GM12874 (cell line): ENCODE measurements around the gene ANKRD60.

Source experiments
- TF ChIP-seq, protein P1 (sequence below): IDR thresholded peaks from 2 replicates; pipeline ENCODE4 v1.5.1; 2011; ENCODE audit warnings: low read depth, mild to moderate bottlenecking, control low read depth, low read length, moderate library complexity; ENCODE audit not compliant: insufficient read depth

ANKRD60 gene

GRCh38 chr20:58210398-58210747, 18.1 kb downstream of the ANKRD60 start:
- TF ChIP-seq, protein P1, sequence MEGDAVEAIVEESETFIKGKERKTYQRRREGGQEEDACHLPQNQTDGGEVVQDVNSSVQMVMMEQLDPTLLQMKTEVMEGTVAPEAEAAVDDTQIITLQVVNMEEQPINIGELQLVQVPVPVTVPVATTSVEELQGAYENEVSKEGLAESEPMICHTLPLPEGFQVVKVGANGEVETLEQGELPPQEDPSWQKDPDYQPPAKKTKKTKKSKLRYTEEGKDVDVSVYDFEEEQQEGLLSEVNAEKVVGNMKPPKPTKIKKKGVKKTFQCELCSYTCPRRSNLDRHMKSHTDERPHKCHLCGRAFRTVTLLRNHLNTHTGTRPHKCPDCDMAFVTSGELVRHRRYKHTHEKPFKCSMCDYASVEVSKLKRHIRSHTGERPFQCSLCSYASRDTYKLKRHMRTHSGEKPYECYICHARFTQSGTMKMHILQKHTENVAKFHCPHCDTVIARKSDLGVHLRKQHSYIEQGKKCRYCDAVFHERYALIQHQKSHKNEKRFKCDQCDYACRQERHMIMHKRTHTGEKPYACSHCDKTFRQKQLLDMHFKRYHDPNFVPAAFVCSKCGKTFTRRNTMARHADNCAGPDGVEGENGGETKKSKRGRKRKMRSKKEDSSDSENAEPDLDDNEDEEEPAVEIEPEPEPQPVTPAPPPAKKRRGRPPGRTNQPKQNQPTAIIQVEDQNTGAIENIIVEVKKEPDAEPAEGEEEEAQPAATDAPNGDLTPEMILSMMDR = no peak

GRCh38 chr20:58209652-58210397, 18.6 kb downstream of the ANKRD60 start:
- TF ChIP-seq, protein P1 = peak; percentile 100

DNA sequence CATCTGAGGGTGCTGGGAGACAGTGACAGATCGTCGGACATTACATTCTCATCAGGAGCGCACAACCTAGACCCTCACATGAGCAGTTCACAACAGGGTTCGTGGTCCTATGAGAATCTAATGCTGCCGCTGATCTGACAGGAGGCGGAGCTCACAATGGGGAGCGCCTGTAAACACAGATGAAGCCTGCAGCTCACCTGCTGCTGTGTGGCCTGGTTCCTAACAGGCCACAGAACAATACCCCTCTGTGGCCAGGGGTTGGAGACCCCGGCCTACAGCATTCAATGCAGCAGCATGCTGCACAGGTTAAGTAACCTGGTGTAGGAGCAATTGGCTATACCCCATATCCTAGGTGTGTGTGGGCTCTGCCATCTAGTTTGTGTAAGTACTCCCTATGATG, 19.5 kb downstream of the ANKRD60 start:
- TF ChIP-seq, protein P1 = no peak

DNA sequence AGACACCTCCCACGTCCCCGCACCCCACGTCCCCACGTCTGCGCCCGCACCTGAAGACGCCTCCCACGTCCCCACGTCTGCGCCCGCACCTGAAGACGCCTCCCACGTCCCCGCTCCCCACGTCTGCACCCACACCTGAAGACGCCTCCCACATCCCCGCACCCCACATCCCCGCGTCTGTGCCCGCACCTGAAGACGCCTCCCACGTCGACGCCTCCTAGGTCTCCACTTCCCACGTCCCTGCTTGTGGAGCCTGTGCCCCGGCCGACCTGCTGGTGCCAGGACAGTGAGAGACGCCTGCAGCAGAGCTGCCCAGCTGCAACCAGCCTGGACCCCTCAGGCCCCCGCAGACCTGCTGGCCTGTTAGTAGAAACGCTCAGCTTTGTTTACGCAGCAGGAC, 22.6 kb downstream of the ANKRD60 start:
- TF ChIP-seq, protein P1 = no peak

DNA sequence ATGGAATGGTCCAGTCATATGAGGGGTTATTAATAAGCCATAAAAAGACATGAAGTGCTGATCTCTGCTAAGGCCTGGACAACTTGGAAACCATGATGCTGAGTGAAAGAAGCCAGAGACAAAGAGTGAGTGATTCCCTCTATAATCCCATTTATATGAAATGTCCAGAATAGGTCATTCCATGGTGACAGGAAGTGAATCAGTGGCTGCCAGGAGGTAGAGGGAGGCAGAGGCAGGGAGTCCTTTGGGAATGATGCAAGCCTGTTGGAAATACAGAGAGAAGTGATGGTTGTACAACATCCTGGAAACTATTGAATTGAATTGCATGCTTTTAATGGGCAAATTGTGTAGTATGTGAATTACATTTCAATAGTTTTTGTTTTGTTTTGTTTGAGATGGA, 26.4 kb downstream of the ANKRD60 start:
- TF ChIP-seq, protein P1 = no peak

DNA sequence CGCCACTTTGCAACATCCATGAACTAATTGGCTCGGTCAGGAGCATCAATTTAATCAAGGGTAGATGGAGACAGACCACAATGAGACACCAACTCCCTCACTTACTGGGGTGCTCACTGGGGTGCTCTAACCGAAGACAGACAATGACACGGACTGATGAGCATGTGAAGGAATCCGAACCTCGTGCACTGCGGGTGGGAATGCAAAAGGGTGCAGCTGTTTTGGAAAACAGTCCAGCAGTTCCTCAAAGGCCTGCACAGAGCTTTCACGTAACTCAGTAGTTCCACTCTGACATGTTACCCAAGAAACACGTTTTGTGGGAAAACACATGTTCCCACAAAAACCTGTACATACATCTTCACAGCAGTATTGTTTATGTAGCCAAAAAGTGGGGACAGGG, 26.8 kb downstream of the ANKRD60 start:
- TF ChIP-seq, protein P1 = no peak

DNA sequence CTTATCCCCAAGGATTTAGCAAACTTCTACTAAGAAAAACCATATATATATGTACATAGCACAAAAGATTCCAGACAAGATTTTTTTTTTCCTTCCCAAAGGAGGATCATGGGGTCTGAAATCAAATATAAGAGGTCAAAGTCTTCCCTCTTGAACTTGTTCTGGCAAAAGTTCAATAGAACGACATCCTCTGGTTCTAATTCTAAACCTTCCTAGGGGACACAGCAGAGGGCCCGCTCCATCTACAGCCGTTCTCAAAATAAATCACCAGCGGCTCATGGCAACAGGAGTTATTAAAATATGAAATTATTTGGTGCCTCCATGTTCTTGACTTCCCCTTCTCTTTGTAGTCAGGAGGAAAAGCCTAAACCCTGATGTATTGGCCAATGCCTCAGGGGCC, 29.0 kb downstream of the ANKRD60 start:
- TF ChIP-seq, protein P1 = no peak

- TF ChIP-seq, protein P1 = no peak
Observed at GRCh38 chr20:58198901-58199355, 29.5 kb downstream of the ANKRD60 start.
